BLaER1 treated with 17β-estradiol and CSF1 and Interleukin-3, amounts not matched to agents 10 nM and 100 nM (cell line): ENCODE measurements around the gene MYO9B.

Experiments
- H3K27ac ChIP-seq, 11 experiments: shearing (Covaris generic); formaldehyde crosslinking; 2 replicates each; pipeline ENCODE4 v1.8.1; 2022
- H3K27me3 ChIP-seq, 11 experiments: shearing (Covaris generic); formaldehyde crosslinking; 2 replicates each; pipeline ENCODE4 v1.8.1; 2022
- H3K36me3 ChIP-seq, 11 experiments: shearing (Covaris generic); formaldehyde crosslinking; 2 replicates each; pipeline ENCODE4 v1.8.1; 2022
- H3K4me1 ChIP-seq, 10 experiments: shearing (Covaris generic); formaldehyde crosslinking; 2 replicates each; pipeline ENCODE4 v1.8.1; 2022
- H3K4me2 ChIP-seq, 11 experiments: shearing (Covaris generic); formaldehyde crosslinking; 2 replicates each; pipeline ENCODE4 v1.8.1; 2022
- H3K4me3 ChIP-seq, 10 experiments: shearing (Covaris generic); formaldehyde crosslinking; 2 replicates each; pipeline ENCODE4 v1.8.1; 2022
- H3K9ac ChIP-seq, 11 experiments: shearing (Covaris generic); formaldehyde crosslinking; 2 replicates each; pipeline ENCODE4 v1.8.1; 2022
- H3K9me3 ChIP-seq, 11 experiments: shearing (Covaris generic); formaldehyde crosslinking; replicated peaks in 1 of 11; 2 replicates each; pipeline ENCODE4 v1.8.1; 2022
- H4K20me1 ChIP-seq, 11 experiments: shearing (Covaris generic); formaldehyde crosslinking; 2 replicates each; pipeline ENCODE4 v1.8.1; 2022
- Cebpa-rat ChIP-seq, 11 experiments: shearing (Covaris generic); IDR thresholded peaks; 2 replicates each; pipeline ENCODE4 v1.8.1; 2022

MYO9B gene

DNA sequence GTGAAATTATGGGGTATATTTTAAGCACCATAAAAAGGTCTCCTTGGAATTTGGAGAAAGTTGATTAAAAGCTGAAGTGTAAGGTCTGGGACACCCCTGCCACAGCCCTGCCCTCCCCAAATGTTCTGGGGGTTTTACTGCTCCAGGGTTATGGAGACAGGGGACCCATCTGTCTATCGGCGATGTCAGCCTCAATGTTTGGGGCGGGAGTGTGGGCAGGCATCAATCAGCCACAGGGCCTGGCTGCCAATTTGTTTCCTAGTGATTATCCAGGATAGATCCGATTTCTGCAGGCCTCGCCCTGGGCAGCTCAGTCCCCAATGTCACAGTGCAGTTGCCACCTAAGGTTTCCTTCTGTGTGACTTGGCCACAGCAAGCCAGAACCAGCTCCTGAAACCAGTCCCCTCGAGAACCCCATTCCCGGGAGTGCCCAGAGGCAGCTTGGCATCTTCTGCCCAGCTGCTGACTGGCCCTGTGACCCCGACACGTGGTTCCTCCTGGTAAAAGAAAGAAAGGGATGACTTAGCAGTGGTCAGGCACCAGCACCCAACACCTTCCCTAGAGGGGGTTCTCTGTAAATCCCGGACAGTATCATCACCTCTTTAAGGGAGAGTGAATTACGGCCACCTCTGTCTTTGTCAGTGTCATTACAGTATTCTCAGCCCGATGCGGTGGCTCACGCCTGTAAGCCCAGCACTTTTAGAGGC lies 41.6 kb downstream of the MYO9B start:
- H3K9me3 ChIP-seq = peaks cover 0 to 22% (median 3%) of the 10 kb centered on the region in 11 experiments; a peak in 11 of 22 replicates
- H3K9ac ChIP-seq = peak overlapping the region; percentile 6 to 57 (median 37); a peak in 14 of 22 replicates
- H3K36me3 ChIP-seq = peaks cover 70 to 88% (median 77%) of the 10 kb centered on the region in 11 experiments
- peak overlapping the region; percentile 31 to 63 (median 44); a peak in 19 of 22 replicates for H3K27ac ChIP-seq
- H3K27me3 ChIP-seq = no peaks in the 10 kb centered on the region
- H4K20me1 ChIP-seq = peaks cover 33 to 98% (median 67%) of the 10 kb centered on the region in 11 experiments; a peak in 21 of 22 replicates
- H3K4me1 ChIP-seq = peaks cover 47 to 88% (median 52%) of the 10 kb centered on the region in 10 experiments
- no peak for TF ChIP-seq Cebpa-rat (IDR thresholded peaks at IDR 0.05)
- peak overlapping the region; percentile 56 to 88 (median 73) for H3K4me2 ChIP-seq
- no peak overlapping the region for H3K4me3 ChIP-seq

DNA sequence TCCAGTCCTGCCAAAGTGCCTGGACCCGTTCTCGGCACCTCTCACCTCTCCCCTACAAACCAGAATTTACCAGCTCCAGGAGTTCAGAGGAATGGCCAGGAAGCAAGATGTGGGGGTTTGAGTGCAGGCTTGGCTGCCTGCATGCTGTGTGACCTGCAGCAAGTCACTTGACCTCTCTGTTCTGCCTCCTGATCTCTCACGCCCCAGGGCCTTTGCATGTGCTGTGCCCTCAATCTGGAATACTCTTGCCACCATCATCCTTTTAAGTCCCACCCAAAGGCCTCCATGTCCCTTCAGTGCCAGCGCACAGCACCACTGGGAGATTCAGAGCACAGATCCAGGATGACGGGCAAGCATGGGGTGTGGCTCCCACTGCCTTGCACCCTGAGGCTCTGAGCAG lies 43.4 kb downstream of the MYO9B start:
- no peaks in the 10 kb centered on the region for H3K27me3 ChIP-seq
- peaks cover 29 to 88% (median 36%) of the 10 kb centered on the region in 10 experiments for H3K4me1 ChIP-seq
- H3K27ac ChIP-seq = no peak overlapping the region
- H3K9me3 ChIP-seq = peaks cover 0 to 32% (median 19%) of the 10 kb centered on the region in 11 experiments; a peak in 17 of 22 replicates
- no peak overlapping the region for H3K9ac ChIP-seq
- H4K20me1 ChIP-seq = peaks cover 23 to 80% (median 54%) of the 10 kb centered on the region in 11 experiments; a peak in 20 of 22 replicates
- no peak overlapping the region for H3K4me3 ChIP-seq
- no peak for TF ChIP-seq Cebpa-rat (IDR thresholded peaks at IDR 0.05)
- H3K36me3 ChIP-seq = peaks cover 70 to 88% (median 79%) of the 10 kb centered on the region in 11 experiments
- no peak overlapping the region for H3K4me2 ChIP-seq

DNA sequence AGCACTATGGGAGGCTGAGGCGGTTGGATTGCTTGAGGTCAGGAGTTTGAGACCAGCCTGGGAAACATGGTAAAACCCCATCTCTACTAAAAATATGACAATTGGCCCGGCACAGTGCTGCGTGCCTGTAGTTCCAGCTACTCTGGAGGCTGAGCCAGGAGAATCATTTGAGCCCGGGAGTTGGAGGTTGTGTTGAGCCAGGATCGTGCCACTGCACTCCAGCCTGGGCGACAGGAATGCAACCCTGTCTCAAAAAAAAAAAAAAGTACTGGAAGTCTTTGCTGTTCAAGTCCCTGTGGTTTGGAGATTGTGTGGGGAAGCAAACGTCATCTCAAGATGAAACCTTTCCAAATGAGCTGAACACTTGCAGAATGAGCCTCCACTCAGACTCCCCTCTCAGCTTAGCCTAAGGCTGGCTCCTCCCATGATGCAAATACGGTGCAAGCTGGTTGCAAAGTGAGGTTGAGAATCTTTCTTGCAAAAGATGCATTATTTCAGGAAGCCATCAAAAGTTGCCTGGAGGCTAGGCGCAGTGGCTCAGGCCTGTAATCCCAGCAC lies 46.2 kb downstream of the MYO9B start:
- Histone ChIP-seq H3K9me3 (peaks cover 0 to 21% (median 15%) of the 10 kb centered on the region in 11 experiments; a peak in 15 of 22 replicates), H4K20me1 (peaks cover 17 to 63% (median 36%) of the 10 kb centered on the region in 11 experiments; a peak in 19 of 22 replicates), H3K27ac (no peak overlapping the region), H3K9ac (no peak overlapping the region), H3K27me3 (no peaks in the 10 kb centered on the region), H3K36me3 (peaks cover 46 to 64% (median 56%) of the 10 kb centered on the region in 11 experiments), H3K4me3 (no peak overlapping the region), H3K4me2 (peak overlapping the region in 2 of 11 experiments; percentile 11 to 50; a peak in 1 of 22 replicates), H3K4me1 (peaks cover 36 to 87% (median 42%) of the 10 kb centered on the region in 10 experiments)
- TF ChIP-seq Cebpa-rat (IDR thresholded peaks at IDR 0.05) = no peak

DNA sequence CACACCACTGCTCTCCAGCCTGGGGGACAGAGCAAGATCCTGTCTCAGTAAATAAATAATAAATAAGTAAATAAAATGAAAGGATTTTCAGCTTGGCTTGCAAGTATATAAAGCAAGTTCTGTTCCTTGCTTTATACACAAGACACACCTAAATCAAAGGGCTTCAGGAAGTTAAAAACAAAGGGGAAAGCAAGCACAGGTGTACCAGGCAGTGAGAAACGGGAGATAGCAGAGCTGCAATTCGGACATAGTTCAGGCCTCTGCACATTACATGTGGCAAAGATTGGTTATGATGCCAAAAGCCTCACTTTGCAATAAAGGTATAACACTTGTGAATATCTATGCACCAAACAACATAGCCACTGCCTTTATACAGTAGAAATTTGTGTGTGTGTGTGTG lies 47.5 kb downstream of the MYO9B start:
- TF ChIP-seq Cebpa-rat (IDR thresholded peaks at IDR 0.05) = no peak
- H3K4me1 ChIP-seq = peaks cover 25 to 86% (median 39%) of the 10 kb centered on the region in 10 experiments
- H3K36me3 ChIP-seq = peaks cover 56 to 74% (median 66%) of the 10 kb centered on the region in 11 experiments
- H4K20me1 ChIP-seq = peaks cover 6 to 51% (median 29%) of the 10 kb centered on the region in 11 experiments; a peak in 17 of 22 replicates
- no peaks in the 10 kb centered on the region for H3K27me3 ChIP-seq
- H3K4me2 ChIP-seq = peak overlapping the region in 1 of 11 experiments; percentile 97; a peak in 2 of 22 replicates
- no peak overlapping the region for H3K4me3 ChIP-seq
- H3K9me3 ChIP-seq = peaks cover 0 to 21% (median 15%) of the 10 kb centered on the region in 11 experiments; a peak in 15 of 22 replicates
- H3K27ac ChIP-seq = no peak overlapping the region
- no peak overlapping the region for H3K9ac ChIP-seq

DNA sequence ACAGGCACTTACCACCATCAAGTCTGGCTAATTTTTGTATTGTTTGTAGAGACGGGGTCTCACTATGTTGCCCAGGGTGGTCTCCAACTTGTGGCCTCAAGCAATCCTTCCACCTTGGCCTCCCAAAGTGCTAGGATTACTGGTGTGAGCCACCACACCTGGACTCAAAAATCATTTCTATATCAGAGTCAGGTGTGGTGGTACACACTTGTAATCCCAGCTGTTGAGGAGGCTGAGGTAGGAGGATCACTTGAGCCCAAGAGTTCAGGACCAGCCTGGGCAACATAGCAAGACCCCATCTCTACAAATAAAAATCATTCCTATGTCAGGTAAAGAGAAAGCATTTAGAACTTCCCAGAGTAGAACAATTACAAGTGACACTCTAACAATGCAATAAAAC lies 48.4 kb downstream of the MYO9B start:
- no peak overlapping the region for H3K4me3 ChIP-seq
- TF ChIP-seq Cebpa-rat (IDR thresholded peaks at IDR 0.05) = no peak
- peak overlapping the region; percentile 80 to 97 (median 92); a peak in 17 of 22 replicates for H3K4me2 ChIP-seq
- peaks cover 0 to 21% (median 15%) of the 10 kb centered on the region in 11 experiments; a peak in 15 of 22 replicates for H3K9me3 ChIP-seq
- peak overlapping the region in 2 of 11 experiments; percentile 50 to 67; a peak in 2 of 22 replicates for H3K9ac ChIP-seq
- peak overlapping the region; percentile 0 to 94 (median 88); a peak in 14 of 22 replicates for H3K27ac ChIP-seq
- H4K20me1 ChIP-seq = peaks cover 0 to 51% (median 24%) of the 10 kb centered on the region in 11 experiments; a peak in 16 of 22 replicates
- H3K4me1 ChIP-seq = peaks cover 34 to 93% (median 47%) of the 10 kb centered on the region in 10 experiments
- H3K36me3 ChIP-seq = peaks cover 59 to 74% (median 70%) of the 10 kb centered on the region in 11 experiments
- no peaks in the 10 kb centered on the region for H3K27me3 ChIP-seq

DNA sequence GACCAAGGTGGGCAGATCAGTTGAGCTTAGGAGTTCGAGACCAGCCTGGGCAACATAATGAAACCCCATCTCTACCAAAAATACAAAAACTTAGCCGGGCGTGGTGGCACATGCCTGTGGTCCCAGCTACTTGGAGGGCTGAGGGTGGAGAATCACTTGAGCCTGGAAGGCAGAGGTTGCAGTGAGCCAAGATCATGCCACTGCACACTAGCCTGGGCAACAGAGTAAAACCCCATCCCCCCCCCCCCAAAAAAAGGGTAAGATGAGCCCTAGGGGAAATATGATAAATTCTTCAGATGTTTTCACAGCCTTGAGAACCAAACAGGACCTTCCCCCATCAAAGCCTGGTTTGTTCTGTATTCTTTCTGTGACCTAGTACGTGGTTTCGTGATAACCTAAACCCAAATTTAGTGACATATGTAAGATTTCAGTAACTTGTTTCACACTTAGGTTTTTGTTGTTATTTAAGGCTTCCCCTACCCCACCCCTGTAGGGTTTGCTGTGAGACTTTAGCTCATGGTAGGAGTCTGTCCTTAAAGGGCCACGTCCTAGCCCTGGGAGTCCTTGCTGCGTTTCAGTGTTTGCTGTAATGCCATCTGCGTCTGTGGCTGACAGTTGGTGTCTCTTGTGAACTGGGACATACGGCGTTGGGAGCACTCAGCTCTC lies 49.6 kb downstream of the MYO9B start:
- H3K9me3 ChIP-seq = peaks cover 0 to 21% (median 15%) of the 10 kb centered on the region in 11 experiments; a peak in 15 of 22 replicates
- H3K36me3 ChIP-seq = peaks cover 47 to 73% (median 69%) of the 10 kb centered on the region in 11 experiments
- H3K9ac ChIP-seq = peak overlapping the region; percentile 66 to 81 (median 79)
- H3K4me2 ChIP-seq = peak overlapping the region; percentile 80 to 97 (median 92)
- peaks cover 41 to 95% (median 53%) of the 10 kb centered on the region in 10 experiments for H3K4me1 ChIP-seq
- H4K20me1 ChIP-seq = peaks cover 0 to 50% (median 19%) of the 10 kb centered on the region in 11 experiments; a peak in 11 of 22 replicates
- H3K27ac ChIP-seq = peak overlapping the region; percentile 75 to 94 (median 88)
- H3K27me3 ChIP-seq = no peaks in the 10 kb centered on the region
- H3K4me3 ChIP-seq = peak overlapping the region; percentile 11 to 60 (median 39); a peak in 18 of 20 replicates
- no peak for TF ChIP-seq Cebpa-rat (IDR thresholded peaks at IDR 0.05)

DNA sequence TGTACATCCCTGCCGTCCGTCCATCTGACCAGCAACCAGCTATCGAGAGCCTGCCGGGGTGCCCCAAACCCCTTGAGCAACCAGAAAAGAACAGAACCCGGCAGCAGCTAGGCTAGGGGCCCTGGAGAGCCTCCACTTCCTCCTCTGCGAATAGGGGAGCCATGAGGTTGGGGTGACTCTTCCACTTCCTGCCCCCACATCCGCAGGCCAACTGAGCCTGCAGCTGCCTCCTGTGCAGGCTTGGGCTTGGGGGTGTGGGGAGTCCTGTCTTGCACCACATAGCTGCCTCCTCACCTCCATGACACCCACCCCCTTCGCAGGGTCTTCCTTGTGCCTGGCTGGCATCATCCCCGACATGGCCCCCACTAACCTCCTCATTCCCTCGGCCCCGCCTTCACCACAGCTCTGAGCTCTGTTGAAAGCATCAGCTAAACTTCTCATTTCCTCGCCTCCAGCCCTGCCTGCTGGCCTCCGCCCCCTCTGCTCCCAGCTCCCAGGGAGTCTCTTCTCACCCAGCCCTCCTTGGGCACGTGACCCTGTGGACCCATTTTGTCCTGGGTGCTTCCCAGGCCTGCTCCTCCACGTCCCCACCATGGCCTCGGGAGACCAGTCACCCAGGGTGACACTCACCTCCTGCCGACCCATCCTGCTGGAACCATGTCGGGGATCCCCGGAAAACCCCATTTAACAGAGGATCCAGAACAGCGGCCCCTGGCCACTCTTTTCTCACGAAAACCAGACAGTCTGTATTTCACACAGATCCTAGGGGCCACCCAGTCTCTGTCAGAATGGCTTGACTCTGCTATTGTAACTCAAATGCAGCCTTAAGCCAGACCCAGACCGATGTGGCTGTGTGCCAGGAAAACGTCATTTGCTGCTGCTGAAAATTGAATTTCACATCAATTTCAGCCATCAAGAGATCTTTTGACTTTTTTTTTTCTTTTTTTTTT lies 50.4 kb downstream of the MYO9B start:
- H3K9me3 ChIP-seq = peaks cover 0 to 21% (median 15%) of the 10 kb centered on the region in 11 experiments; a peak in 15 of 22 replicates

More for the DNA sequence above, 50.4 kb downstream of the MYO9B start:
- H3K27me3 ChIP-seq = no peaks in the 10 kb centered on the region
- H3K4me2 ChIP-seq = peak overlapping the region; percentile 80 to 97 (median 92)
- H3K36me3 ChIP-seq = peaks cover 42 to 65% (median 60%) of the 10 kb centered on the region in 11 experiments
- peaks cover 0 to 47% (median 15%) of the 10 kb centered on the region in 11 experiments; a peak in 9 of 22 replicates for H4K20me1 ChIP-seq
- peak overlapping the region; percentile 66 to 81 (median 79) for H3K9ac ChIP-seq
- H3K27ac ChIP-seq = peak overlapping the region; percentile 75 to 94 (median 88)
- H3K4me3 ChIP-seq = peak overlapping the region; percentile 11 to 60 (median 39); a peak in 18 of 20 replicates
- H3K4me1 ChIP-seq = peaks cover 49 to 98% (median 59%) of the 10 kb centered on the region in 10 experiments
- no peak for TF ChIP-seq Cebpa-rat (IDR thresholded peaks at IDR 0.05)
